Occipital lobe (tissue), 2 donors: ENCODE measurements around the gene PLEKHG4B. TPM values are rescaled to one million over a fixed set of nuclear protein-coding genes. Genes with fewer than 3 reads are reported as not detected.
"Not testable (repeated sequence)": the region's sequence is repeated elsewhere in the genome, so short reads cannot be mapped to it uniquely, and the experiment has no call there.

Experiments used
- DNase-seq: peaks from one replicate; lab custom pipeline; 2025; lab: John Stamatoyannopoulos, UW
- total RNA-seq: library from RNA; depleted of rRNA; stranded (reverse); fragments of >200 nt; gene quantifications from one replicate; pipeline ENCODE4 v1.2.3, GENCODE V29; 2014

PLEKHG4B gene
- total RNA-seq, 1 donor from 2014 or later, result 6.2 TPM

DNA sequence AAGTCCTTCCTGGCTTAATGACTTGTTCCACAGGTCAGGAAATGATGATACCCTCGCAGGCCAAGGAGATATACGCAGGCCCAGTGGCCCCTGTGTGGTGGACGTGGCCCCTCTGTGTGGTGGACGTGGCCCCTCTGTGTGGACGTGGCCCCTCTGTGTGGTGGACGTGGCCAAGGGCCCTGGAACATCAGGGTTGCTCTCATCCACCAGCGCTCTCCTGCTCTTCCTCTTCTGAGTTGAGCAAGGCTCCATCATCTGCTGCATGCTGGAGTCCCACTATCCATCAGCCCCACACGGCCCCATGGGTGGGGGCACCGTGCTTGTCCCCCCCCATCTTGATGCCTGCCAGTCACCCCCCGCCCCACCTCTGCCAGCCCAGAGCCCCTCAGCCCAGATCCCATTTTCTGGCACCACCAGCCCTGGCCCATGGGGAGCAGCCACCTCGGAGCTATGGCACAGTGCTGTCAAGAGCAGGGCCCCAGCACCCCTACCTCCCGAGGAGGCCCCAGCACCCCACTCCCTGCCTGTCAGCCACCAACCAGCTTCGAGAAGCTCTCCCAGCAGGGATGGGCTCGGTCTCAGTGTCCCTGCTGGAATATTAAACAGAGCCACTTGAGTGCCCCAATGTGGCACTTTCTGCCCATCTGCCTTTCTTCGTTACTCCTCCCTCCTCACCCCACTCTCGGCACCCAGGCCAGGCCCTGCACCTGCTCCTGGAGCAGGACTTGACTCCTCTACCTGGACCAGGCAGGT, 107.4 kb downstream of the PLEKHG4B start:
- DNase-seq, result no peak

DNA sequence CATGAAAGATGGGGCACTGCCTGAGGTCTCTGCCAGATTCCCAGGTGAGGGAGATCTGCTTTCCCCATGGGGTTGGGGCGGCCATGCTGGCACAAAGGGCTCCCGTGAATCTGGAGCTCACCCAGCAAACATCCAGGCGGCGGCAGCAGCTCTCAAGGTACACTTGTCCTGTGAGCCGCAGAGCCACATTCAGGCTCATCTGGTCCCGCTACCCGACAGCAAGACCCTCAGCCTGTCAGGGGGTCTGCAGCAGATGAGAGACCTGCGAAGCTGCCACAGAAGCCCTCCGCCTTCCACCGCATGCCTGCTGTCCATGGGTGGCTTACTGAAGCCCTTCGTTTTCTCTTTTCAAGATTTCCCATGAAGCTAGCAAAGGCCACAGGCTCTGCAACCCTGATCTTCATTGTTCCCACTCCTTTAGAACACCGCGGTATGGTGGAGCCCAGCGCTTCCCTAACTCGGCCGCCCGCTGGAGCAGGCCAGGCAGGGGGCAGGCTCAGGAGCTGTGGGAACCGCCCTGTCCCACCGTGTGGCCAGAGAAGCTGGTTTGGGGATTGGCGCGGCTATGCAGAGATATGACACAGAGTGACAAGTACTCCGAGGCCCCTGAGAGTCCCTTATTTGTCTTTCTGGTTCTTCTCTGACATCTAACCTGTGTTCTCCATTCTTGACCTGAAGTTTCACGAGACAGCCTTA, 108.1 kb downstream of the PLEKHG4B start:
- no peak for DNase-seq

DNA sequence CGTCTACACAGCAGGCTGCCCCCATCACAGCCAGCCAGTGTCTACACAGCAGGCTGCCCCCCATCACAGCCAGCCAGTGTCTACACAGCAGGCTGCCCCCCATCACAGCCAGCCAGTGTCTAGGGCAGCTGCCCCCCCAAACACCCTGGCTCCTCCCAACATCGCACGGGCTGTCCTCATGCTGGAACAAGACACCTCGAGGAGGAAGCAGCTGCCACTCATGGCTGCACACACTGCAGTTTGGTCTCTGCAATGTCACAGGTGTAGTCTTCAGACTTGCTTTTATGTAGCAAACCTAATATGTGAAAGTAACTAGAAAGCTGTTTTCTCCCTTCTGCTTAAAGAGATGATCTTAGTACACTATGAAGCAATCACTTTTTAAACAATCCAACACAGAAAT, 109.0 kb downstream of the PLEKHG4B start:
- DNase-seq, result no peak

DNA sequence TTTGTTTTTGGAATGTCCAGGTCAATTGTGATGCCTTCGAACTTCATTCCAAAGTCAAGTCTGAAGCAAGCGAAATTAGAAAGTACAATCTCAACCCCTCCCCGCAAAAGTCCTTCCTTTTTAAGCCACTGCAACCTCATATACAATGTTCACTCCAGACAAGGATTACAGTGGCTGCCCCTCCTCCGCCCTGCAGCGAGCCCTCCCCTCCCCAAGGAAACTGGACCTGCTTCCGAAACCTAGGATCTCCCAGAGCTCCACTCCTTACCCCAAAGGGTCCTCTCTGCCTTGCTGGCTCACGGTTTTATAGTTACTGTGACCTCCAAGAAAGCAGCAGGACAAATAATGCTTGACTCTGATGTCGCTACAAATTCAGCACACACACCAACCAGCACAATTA, 109.7 kb downstream of the PLEKHG4B start:
- no peak for DNase-seq

DNA sequence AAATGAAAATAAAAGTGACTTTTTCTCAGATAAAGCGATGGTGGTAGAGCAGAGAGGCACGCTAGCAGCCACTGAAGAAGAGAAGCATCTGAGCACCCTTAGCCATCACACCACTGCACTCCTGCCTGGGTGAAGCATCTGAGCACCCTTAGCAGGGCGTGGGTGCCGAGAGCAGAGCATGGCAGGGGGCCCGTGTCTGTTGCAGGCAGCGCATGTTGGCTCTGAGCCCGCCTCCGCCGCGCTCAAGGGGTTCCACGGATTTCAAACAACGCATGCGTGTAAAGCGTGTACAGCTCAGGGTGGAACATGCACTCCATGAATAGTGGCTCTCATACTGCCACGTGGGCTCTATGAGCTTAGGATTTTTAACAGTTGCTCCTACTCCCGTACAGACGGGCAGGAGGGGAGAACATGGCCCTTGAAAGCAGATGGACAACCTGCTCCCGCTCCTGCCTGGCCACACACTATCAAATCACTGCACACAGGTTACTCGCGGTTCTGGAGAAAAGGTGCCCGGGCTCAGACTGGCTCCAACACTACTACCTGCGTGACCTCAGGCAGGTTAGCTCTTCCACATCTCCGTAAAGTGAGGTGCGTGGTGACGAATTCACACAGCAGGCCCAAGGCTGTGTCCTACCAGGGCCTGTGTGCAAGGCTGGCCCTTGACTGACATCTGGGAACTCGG, 111.4 kb downstream of the PLEKHG4B start:
- DNase-seq, result no peak

DNA sequence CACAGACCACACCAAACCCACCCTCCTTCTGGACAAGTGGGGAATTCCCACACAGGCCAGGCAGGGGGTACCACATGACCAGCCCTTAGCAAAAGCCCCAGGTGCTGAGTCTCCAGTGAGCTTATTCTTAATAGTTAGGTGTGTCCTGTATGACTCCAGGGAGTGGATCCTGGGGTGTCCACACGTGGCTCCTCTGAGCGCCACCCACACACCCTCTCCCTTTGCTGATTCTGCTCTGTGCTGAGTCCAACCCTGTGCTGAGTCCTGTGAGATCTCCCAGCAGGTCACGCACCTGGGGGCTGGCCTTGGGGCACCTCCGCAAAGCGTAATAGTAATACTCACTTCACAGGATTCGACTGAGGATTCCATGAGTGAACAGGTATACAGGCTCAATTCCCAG, 112.0 kb downstream of the PLEKHG4B start:
- no peak for DNase-seq

DNA sequence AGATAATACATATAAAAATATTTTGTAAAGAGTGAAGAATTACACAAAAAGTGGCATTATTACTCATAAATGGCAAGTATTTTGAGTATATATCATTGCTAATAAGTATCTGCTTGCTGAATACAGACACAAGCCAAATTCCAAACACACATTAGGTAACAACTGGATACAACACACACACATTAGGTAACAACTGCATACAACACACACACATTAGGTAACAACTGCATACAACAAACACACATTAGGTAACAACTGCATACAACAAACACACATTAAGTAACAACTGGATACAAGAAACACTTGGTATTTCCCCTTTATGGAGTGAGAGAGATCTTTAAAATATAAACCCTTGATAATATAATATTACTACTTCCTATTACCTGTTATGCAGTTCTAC, 112.5 kb downstream of the PLEKHG4B start:
- no peak for DNase-seq

DNA sequence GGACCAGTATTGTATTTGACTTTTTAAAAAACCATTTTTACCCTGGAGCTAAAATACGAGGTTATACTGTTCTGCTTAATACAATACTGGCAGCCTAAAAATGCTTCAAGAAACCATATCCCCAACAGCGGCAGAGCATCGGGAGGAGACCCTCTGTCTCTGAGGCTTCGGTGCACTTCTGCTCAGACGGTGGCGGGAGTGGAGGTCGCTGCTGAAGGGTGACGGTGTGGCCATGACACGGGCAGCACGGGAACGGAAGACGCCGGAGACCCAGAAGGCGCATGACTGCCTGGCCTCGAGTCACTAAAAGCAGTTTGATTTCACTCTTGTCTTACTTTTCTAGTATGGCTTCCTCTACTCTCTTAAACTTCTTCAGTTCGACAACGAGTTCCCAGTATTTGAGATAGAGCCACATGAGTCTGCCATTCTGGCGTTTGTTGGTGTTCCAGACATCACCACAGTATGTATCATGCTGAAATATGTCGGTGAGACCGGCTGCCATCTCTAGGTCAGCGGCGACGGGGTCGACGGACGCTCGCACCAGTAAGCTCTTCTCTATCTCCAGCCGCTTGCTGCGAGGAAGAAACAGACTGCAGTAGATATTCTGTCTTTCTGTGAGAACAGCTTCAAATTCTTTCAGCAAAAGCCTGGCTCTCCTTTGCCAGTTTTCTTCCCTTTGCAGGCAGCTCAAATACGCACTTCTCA, 113.2 kb downstream of the PLEKHG4B start:
- DNase-seq, result no peak

DNA sequence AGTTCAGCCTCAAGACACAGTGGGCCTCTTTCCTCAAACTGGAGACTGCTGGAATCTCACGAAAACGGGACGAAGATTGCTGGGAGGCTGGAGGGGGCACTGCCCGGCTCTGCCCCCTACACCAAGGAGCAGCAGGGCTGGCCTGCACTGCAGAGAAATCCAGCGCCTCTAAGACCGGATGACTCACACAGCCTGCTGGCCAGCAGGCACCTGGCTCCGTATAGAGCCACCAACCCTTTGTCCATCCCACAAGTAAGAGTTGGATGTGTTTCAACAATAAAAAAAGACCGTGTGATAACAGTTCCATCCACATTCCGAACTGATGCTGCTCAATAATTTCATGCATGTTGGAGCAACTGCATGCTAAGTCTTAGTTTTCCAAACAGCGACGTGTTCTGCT, 114.4 kb downstream of the PLEKHG4B start:
- DNase-seq, result no peak

DNA sequence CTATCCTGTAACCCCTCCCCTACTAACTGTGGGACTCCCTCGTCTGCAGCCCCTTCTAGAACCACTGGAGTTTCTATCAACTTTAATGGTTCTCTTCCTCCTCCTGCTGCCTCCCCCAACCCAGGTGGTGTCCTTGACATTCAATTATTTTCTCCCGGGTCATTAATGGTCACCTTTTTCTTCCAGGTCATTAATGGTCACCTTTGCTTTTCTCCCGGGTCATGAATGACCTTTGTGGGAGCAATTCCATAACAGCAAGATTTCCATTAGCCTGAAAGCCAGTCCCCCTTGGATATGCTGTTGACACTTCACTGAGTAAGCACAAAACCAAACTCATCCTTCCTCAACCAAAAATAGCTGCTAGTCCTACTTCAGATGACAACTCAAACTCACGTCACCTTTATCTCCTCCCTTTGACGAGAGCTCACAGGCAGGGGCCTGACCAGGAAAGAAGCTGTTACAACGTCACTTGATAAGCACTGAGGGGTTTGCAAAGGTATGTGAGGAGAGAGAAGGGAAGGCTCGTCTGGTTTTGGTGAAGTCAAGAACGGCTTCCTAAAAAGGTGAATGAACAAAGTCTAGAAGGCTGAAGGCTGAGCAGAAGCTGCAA, 115.1 kb downstream of the PLEKHG4B start:
- DNase-seq, result no peak

DNA sequence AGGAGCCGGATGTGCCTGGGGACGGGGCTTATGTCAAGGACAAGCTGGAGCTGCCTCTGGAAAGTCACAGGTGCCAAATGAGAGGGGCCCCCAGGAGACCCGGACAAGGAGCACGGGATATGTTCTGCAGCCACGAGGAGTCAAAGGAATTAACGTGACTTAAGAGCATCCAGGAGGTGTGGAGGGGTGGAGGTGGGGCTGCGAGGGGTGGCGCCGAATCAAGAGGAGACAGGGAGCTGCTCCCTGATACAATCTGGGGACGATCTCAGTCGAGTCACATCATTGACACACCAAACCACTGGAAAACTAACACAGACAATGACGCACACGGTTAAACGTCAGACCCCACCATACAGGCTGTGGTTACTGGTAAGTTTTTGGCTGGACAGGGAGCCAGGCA, 115.6 kb downstream of the PLEKHG4B start:
- no peak for DNase-seq

DNA sequence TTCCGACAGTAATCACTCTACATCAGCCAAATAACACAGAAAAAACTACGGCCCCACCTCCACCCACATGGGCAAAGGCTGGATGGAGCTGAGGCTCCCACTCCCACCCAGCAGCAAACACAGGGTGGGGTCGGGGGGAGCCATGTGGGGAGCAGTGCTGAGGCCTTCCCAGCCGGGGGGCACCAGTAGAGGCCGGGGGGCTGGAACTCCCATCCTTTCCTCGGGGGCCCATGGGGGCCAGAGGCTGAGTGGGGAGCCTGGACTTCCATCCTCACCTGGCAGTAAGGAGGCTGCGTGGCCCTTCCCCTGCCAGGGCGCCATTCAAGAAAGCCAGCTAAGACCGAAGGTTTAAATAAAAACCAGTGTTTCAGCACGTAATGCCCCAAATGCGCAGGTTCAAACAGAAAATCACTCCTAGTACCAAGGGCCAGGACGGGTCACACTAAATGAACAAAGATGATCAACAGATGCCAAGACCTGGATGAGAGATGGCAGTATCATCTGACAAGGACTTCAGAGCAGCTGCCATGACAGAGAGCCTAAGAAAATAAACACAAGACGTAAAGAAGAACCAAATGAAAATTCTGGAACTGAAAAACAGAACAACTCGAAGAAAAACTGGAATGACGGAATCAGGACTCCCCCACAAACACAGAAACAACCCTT, 116.6 kb downstream of the PLEKHG4B start:
- no peak for DNase-seq

DNA sequence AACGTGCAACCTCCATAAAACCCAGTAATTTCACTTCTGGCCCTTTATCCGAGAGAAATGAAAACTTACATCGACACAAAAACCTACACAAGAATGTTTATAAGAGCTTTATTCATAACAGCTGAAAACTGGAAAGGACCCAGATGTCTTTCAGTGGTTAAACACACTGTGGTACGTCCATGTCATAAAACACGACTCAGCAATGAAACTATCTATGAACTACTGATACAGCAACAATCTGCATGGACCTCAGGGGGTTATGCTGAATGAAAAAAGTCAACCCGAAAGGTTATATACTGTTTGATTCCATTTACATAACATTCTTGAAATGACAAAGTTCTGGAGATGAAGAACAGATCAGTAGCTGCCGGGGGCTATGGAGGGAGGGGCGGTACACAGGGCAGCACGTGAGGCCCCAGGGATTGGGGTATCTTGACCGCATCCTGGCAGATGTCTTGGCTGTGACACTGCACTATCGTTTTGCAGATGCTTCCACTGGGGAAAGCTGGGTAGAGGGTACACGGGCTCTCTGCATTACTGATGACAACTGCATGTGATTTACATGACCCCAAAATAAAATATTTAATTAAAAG, 121.9 kb downstream of the PLEKHG4B start:
- DNase-seq, result no peak

DNA sequence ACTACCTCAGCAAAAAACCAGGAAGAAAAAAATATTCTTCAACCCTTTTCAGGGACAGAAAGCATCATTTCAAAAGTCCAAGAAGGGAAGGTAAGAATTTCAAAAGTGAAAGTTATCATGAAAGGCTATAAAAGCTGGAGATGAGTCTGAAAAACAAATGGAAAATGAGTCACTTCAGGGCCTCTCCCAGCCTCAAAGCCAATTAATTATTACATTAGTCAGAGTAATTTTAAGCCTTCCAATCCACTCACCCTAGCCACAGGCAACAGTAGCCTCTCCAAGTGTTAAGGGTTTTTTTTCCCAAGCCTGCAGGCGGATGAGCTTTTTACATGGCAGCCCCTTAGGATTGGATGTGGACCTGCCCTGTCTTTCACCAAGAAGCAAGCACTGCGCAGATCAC, 123.3 kb downstream of the PLEKHG4B start:
- DNase-seq, result not testable (repeated sequence)

DNA sequence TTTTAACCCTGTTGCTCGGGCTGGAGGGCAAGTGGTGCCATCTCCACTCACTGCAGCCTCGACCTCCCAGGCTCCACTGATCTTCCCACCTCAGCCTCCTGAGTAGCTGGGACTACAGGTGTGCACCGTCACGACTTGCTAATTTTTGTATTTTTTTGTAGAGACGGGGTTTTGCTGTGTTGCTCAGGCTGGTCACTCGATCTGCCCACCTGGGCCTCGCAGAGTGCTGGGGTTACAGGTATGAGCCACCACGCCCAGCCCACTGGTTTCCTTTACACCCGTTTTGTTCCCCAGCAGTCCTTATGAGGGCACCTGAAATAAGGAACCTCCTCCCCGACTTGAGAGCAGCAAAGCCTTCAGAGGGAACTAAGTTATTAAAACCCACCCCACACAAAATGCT, 124.1 kb downstream of the PLEKHG4B start:
- not testable (repeated sequence) for DNase-seq

DNA sequence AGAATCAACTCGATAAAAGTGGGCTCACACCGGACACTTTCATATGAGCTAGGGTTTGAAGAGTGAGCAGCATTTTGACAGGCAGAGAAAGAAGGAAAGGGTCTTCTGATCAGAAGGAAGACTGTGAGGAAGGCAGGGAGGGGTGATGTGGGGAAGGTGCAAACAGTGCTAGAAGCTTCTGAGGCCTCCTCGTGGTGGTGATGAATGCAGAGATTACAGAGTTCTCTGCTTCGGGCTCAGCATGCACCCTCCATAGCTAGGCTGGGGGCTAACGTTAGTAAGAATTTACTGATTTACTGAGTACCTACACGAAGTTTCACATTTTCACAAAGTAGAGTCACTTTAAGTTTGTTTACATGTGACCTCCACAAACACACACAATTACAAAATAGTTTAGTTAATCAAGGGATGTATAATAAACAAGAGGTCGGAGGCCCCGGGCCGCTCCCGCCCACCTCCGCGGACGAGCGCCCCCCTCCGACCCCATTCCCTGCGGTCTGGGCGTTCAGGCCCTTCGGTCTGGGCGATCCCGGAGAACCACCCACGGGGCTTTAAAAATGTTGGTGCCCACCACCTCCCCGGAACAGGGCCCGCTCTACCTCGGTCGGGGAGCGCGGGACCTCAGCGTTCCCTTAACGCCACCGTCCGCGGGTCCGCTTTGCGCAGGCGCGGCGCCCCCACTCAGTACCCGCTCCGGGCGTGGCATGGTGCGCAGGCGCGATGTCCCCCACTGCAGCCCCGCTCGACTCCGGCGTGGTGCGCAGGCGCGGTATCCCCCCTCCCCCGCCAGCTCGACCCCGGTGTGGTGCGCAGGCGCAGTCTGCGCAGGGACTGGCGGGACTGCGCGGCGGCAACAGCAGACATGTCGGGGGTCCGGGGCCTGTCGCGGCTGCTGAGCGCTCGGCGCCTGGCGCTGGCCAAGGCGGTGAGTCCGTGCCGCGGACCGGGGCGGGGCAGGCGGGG, 125.8 kb downstream of the PLEKHG4B start, which contains the start of the genes CCDC127 and SDHA:
Gene CCDC127 (minus strand): TSS at position 660 of the 963 bp plus-strand sequence. CDS start 1,304 bp downstream, outside the sequence.
Gene SDHA (plus strand): TSS at position 827 of the 963 bp plus-strand sequence. CDS start 36 bp downstream, at position 863.
- DNase-seq, result peak; percentile 91

DNA sequence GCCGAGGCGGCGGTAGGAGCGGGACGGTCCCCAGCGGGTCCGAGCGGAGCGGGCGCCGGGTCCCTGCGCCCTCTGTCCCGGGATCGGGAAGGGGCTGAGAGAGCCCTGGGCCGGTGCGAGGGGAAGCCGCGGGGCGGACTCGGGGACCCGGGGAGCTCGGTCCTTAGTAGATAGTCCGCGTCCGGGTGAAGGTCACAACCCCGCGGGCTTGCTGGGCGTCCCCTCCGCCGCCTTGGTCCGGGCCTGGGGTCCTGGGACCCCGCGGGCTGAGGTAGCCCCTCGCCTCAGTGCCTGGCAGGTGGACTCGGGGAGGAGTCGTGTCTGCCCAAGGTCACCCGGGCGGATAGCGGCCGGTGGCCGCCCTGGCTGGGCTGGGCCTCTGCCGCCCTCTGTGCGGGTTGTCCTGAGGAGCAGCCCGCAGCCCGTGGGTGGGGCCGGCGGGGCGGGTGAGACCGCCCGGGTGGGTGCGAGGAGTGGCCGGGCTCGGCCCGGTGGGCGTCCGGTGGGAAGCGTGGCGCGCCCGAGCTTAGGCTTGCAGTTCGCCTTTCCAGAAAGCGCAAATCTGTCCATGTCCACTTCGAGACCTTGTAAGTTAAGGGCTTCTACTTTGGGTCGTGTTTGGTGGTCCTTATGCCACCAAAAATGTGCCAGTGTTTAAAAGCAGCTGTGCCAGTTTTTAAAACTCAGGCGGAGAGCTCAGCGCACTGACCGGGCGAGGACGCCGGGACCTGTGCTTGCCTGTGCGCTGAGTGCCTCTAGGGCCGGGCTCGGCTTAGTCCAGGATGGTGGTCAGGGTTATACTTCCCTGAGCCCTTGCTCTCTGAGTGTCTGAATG, 126.7 kb downstream of the PLEKHG4B start:
- no peak for DNase-seq

DNA sequence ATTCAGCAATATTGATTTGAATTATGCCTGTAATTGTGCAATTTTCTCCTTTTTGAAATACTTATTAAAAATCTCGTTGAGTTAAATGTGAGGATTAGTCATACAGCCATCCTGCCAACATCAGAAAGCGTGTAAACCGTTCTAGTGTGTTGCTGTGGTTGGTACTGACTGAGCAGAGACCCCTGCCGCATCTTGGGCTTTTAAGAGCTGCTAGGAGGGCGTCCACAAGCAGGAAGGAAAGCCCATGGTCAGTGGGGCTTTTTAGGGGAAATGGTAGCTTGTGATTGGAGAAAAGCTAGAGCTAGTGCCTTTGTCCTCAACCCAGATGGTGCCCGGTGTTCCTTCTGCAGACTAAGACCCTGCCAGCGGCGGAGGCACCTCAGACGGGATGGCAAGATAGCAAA, 127.5 kb downstream of the PLEKHG4B start:
- no peak for DNase-seq
